ENCODE measurements around the gene TNS4.

Gene TNS4

DNA sequence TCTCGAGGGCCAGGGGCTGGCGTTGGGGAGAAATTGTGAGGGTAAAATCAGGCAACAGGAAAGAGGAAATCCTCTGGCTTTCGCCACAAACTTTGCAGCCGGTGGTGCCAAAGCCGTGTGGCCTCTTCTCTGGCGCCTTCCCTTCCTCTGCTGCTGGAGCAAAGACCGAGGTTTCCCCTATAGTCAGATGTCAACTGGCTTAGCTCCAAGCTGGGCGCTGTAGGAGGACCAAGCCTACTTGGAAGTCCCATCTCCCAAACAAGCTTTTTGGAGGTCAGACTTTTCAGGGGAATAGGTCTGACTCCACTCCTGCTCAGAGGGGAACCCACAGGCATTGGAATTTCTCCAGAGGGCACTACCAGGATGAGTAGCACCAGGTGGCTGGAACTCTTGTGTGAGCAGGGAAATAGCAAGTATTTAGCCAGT lies 53.2 kb downstream of the TNS4 start:
- DNase-seq (ENCODE audit: low read depth in 1 of 2, low spot score in 1 of 2) = peak in 1 of 2 experiments; percentile 75
- Histone ChIP-seq H3K27me3 (ENCODE audit: insufficient read depth, poor library complexity, severe bottlenecking) (peaks cover 2% of the 10 kb centered on the region), H3K27ac (replicated peaks) (no peak overlapping the region), H3K4me3 (replicated peaks; ENCODE audit: insufficient read depth, low read length) (no peak overlapping the region)
- TF ChIP-seq CTCF (IDR thresholded peaks at IDR 0.05; ENCODE audit: insufficient read depth, low read length) = no peak
- TF ChIP-seq GABPA (IDR thresholded peaks at IDR 0.05; ENCODE audit: low read depth) = no peak
- no peak for TF ChIP-seq POLR2AphosphoS5 (IDR thresholded peaks at IDR 0.05; ENCODE audit: low read depth)
- peak; percentile 73; the same call in 1 of the 2 replicates for TF ChIP-seq SPI1 (IDR thresholded peaks at IDR 0.05; ENCODE audit: borderline replicate concordance, low read depth)
- TF ChIP-seq, protein P1, sequence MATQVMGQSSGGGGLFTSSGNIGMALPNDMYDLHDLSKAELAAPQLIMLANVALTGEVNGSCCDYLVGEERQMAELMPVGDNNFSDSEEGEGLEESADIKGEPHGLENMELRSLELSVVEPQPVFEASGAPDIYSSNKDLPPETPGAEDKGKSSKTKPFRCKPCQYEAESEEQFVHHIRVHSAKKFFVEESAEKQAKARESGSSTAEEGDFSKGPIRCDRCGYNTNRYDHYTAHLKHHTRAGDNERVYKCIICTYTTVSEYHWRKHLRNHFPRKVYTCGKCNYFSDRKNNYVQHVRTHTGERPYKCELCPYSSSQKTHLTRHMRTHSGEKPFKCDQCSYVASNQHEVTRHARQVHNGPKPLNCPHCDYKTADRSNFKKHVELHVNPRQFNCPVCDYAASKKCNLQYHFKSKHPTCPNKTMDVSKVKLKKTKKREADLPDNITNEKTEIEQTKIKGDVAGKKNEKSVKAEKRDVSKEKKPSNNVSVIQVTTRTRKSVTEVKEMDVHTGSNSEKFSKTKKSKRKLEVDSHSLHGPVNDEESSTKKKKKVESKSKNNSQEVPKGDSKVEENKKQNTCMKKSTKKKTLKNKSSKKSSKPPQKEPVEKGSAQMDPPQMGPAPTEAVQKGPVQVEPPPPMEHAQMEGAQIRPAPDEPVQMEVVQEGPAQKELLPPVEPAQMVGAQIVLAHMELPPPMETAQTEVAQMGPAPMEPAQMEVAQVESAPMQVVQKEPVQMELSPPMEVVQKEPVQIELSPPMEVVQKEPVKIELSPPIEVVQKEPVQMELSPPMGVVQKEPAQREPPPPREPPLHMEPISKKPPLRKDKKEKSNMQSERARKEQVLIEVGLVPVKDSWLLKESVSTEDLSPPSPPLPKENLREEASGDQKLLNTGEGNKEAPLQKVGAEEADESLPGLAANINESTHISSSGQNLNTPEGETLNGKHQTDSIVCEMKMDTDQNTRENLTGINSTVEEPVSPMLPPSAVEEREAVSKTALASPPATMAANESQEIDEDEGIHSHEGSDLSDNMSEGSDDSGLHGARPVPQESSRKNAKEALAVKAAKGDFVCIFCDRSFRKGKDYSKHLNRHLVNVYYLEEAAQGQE (IDR thresholded peaks at IDR 0.05; ENCODE audit: insufficient replicate concordance, low read depth) = no peak

GRCh38 chr17:40447806-40448205 lies 53.6 kb downstream of the TNS4 start:
- TF ChIP-seq, protein P1 (IDR thresholded peaks at IDR 0.05; ENCODE audit: insufficient replicate concordance, low read depth) = no peak
- no peak for TF ChIP-seq CTCF (IDR thresholded peaks at IDR 0.05; ENCODE audit: insufficient read depth, low read length)
- no peak for TF ChIP-seq GABPA (IDR thresholded peaks at IDR 0.05; ENCODE audit: low read depth)
- no peak for TF ChIP-seq SPI1 (IDR thresholded peaks at IDR 0.05; ENCODE audit: borderline replicate concordance, low read depth)
- no peak overlapping the region for H3K27ac ChIP-seq (replicated peaks)
- peaks cover 2% of the 10 kb centered on the region for H3K27me3 ChIP-seq (ENCODE audit: insufficient read depth, poor library complexity, severe bottlenecking)
- no peak overlapping the region for H3K4me3 ChIP-seq (replicated peaks; ENCODE audit: insufficient read depth, low read length)
- no peak for DNase-seq (ENCODE audit: low read depth in 1 of 2, low spot score in 1 of 2)

DNA sequence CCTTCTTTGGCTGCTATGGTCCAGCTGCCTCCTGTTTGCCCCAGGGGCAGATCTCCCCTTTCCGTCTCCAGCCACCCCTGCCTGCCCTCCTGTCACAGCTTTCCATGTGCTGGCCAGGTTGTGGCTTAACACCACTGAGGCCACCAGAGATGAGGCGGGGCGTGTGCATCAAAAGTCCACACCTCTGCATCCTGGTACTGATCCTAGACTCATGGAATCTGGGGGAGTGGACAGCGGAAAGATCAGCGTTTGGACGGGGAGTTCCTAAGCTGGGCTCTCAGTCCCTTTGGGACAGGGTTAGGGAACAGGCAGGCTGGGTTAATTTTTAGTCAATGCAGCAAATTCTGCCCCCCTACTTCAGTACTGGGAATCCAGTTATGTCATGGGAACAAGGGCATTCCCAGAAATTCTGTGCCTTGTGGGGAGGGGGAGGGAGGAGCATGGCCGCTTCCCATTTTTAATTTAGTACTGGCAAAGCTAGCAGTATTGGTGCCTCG lies 54.2 kb downstream of the TNS4 start:
- no peak overlapping the region for H3K4me3 ChIP-seq (replicated peaks; ENCODE audit: insufficient read depth, low read length)
- DNase-seq (ENCODE audit: low read depth in 1 of 2, low spot score in 1 of 2) = no peak
- H3K27ac ChIP-seq (replicated peaks) = no peak overlapping the region
- peaks cover 2% of the 10 kb centered on the region for H3K27me3 ChIP-seq (ENCODE audit: insufficient read depth, poor library complexity, severe bottlenecking)
- TF ChIP-seq, protein P1 (IDR thresholded peaks at IDR 0.05; ENCODE audit: insufficient replicate concordance, low read depth) = no peak

Data from HL-60 (cell line).